Eye (tissue), 1 donor: Measurements from ENCODE around the gene TRIOBP.

Experiments
- DNase-seq: peaks from one replicate; pipeline ENCODE4 v3.0.0-alpha.2; 2015

The TRIOBP gene

GRCh38 chr22:37750596-37751162, 53.8 kb downstream of the TRIOBP start:
- DNase-seq, result no peak

GRCh38 chr22:37751449-37752188, 54.8 kb downstream of the TRIOBP start:
- DNase-seq, result no peak

GRCh38 chr22:37752189-37753087, 55.6 kb downstream of the TRIOBP start:
- peak; percentile 71 for DNase-seq

GRCh38 chr22:37753746-37754145, 56.9 kb downstream of the TRIOBP start:
- no peak for DNase-seq

- no peak for DNase-seq
These were observed 60.8 kb downstream of the TRIOBP start for GRCh38 chr22:37757663-37758062.

- no peak for DNase-seq
These were observed 61.8 kb downstream of the TRIOBP start for GRCh38 chr22:37758694-37759093.

GRCh38 chr22:37759281-37759680, 62.4 kb downstream of the TRIOBP start:
- DNase-seq, result no peak

GRCh38 chr22:37760152-37760551, 63.3 kb downstream of the TRIOBP start:
- DNase-seq, result no peak

- DNase-seq, result no peak
These were observed 65.6 kb downstream of the TRIOBP start for GRCh38 chr22:37762389-37762836.

- DNase-seq, result no peak
These were observed 66.2 kb downstream of the TRIOBP start for GRCh38 chr22:37763012-37763411.

- no peak for DNase-seq
These were observed 66.8 kb downstream of the TRIOBP start for GRCh38 chr22:37763652-37764051.

- DNase-seq, result no peak
These were observed 67.8 kb downstream of the TRIOBP start for GRCh38 chr22:37764622-37765021.

GRCh38 chr22:37765498-37765897, 68.7 kb downstream of the TRIOBP start:
- no peak for DNase-seq

- DNase-seq, result no peak
These were observed 69.2 kb downstream of the TRIOBP start for GRCh38 chr22:37765953-37766576.

GRCh38 chr22:37768273-37768672, 71.4 kb downstream of the TRIOBP start:
- no peak for DNase-seq

- no peak for DNase-seq
These were observed 72.2 kb downstream of the TRIOBP start for GRCh38 chr22:37769056-37769455.

- no peak for DNase-seq
These were observed 74.2 kb downstream of the TRIOBP start for GRCh38 chr22:37771081-37771480.

- no peak for DNase-seq
These were observed 75.0 kb downstream of the TRIOBP start for GRCh38 chr22:37771702-37772427.

GRCh38 chr22:37774728-37775127, 77.9 kb downstream of the TRIOBP start:
- DNase-seq, result no peak

GRCh38 chr22:37775785-37776638, 79.2 kb downstream of the TRIOBP start:
- no peak for DNase-seq

GRCh38 chr22:37776639-37777005, 79.8 kb downstream of the TRIOBP start:
- no peak for DNase-seq
